Retinal pigment epithelial cell (primary cell): ENCODE results near the gene DGLUCY.

ENCODE experiments used
- DNase-seq: peaks from one replicate; pipeline ENCODE4 v3.0.0-alpha.2; 2010; ENCODE audit warnings: low read depth
- H3K4me3 ChIP-seq: 2 replicates; pipeline ENCODE4 v1.5.1; 2011; ENCODE audit warnings: mild to moderate bottlenecking, low read length, control low read depth, moderate library complexity
- TF ChIP-seq, protein P1 (sequence below): conservative IDR thresholded peaks from 2 replicates; pipeline ENCODE4 v1.5.1; 2011; ENCODE audit warnings: low read depth, low read length, control low read depth, inconsistent platforms

DGLUCY gene

DNA sequence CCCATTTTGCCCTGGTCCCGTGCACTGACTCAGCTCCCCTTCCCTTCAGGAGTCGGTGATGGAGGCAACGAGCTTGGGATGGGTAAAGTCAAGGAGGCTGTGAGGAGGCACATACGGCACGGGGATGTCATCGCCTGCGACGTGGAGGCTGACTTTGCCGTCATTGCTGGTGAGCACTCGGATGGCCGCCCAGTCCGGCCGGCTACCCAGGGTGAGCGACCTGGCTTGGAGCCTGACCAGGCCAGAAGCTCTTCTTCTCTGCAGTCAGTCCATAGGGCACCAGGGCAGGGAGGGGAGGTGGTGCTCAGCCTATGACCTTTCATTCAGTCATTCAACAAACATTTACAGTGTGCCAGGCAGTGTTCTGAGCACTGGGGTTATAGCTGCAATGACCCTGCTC, 90.8 kb downstream of the DGLUCY start:
- TF ChIP-seq, protein P1, sequence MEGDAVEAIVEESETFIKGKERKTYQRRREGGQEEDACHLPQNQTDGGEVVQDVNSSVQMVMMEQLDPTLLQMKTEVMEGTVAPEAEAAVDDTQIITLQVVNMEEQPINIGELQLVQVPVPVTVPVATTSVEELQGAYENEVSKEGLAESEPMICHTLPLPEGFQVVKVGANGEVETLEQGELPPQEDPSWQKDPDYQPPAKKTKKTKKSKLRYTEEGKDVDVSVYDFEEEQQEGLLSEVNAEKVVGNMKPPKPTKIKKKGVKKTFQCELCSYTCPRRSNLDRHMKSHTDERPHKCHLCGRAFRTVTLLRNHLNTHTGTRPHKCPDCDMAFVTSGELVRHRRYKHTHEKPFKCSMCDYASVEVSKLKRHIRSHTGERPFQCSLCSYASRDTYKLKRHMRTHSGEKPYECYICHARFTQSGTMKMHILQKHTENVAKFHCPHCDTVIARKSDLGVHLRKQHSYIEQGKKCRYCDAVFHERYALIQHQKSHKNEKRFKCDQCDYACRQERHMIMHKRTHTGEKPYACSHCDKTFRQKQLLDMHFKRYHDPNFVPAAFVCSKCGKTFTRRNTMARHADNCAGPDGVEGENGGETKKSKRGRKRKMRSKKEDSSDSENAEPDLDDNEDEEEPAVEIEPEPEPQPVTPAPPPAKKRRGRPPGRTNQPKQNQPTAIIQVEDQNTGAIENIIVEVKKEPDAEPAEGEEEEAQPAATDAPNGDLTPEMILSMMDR, result no peak
- no peak overlapping the region for H3K4me3 ChIP-seq
- DNase-seq, result no peak

GRCh38 chr14:91205459-91205858, 91.6 kb downstream of the DGLUCY start:
- TF ChIP-seq, protein P1, result no peak
- H3K4me3 ChIP-seq, result no peak overlapping the region
- no peak for DNase-seq

GRCh38 chr14:91207008-91207407, 93.1 kb downstream of the DGLUCY start:
- no peak overlapping the region for H3K4me3 ChIP-seq
- TF ChIP-seq, protein P1, result no peak
- DNase-seq, result no peak

DNA sequence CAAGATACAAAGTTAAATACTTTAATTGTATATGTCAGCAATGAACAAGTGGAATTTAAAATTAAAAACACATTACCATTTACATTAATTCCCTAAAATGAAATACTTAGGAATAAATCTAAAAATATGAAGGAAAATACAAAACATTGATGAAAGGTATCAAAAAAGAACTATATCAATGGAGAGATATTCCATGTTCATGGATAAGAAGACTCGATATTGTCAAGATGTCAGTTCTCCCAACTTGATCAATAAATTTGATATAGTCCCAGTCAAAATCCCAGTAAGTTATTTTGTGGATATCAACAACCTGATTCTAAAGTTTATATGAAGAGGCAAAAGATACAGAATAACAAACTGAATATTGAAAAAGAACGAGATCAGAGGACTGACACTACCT, 97.1 kb downstream of the DGLUCY start:
- TF ChIP-seq, protein P1, result no peak
- DNase-seq, result no peak
- no peak overlapping the region for H3K4me3 ChIP-seq

DNA sequence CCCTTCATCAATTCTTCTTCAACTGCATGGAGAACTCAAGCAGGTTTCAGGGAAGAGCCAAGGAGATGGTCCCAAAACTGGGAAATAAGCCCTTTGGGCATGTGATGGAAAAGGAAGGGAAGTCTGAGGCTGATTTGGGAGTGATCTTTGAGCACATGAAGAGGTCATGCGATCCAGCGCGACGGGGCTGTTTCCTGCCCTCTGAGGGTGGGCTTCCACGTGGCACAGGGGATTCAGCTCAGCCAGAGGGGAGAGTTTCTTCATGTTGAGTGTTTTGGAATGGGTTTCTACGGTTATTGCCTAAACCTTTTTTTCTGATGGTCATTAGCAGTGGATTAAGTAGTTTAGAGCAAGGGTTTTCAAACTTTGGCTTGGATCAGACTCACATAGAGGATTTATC, 100.4 kb downstream of the DGLUCY start:
- DNase-seq, result no peak

DNA sequence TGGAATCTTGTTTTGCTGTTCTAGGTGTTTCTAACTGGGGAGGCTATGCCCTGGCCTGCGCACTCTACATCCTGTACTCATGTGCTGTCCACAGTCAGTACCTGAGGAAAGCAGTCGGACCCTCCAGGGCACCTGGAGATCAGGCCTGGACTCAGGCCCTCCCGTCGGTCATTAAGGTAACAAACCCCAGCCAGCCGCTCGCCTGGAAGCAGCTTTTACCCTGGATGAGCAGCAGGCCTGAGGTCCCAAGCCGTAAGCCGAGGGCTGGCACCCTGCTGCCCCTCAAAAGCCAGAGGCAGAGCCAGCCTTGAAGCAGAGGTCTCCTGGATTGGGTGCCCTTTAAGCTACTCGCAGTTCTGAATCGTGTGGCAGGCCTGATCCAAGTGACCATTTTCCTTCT, 101.5 kb downstream of the DGLUCY start:
- H3K4me3 ChIP-seq, result no peak overlapping the region
- TF ChIP-seq, protein P1, result no peak
- no peak for DNase-seq

More for the DNA sequence above, 100.4 kb downstream of the DGLUCY start:
- no peak overlapping the region for H3K4me3 ChIP-seq
- TF ChIP-seq, protein P1, result no peak

DNA sequence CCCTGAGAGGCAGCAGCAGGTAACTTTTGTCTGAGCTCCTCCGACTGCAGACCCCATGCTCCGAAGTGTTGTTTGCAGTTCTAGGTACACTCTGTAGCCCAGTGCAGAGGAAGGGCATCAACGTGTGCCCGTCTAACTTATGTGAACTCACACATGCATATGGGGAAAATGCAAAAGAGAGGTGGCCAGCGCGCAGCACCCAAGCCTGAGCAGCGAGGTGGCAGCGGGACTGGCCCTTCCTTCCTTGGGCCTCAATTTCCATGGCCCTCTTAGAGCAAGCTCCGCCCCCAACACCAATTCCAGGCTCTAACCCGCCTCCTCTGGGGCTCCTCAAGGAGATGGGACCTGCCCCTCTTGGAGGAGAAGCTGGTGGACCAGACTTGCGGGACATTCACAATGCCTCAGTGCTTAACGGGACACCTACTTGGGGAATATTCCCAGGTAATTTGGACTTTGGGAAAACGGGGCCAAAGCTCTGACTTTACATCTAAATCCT, 102.9 kb downstream of the DGLUCY start:
- H3K4me3 ChIP-seq, result no peak overlapping the region
- DNase-seq, result no peak
- TF ChIP-seq, protein P1, result no peak
